CD4-positive, alpha-beta T cell treated with Interleukin-17A for 1 hour (primary cell): ENCODE measurements around the gene TAS2R46.

ENCODE experiments used
- DNase-seq: peaks from one replicate; pipeline ENCODE4 v3.0.0-alpha.2; 2020

TAS2R46 gene

DNA sequence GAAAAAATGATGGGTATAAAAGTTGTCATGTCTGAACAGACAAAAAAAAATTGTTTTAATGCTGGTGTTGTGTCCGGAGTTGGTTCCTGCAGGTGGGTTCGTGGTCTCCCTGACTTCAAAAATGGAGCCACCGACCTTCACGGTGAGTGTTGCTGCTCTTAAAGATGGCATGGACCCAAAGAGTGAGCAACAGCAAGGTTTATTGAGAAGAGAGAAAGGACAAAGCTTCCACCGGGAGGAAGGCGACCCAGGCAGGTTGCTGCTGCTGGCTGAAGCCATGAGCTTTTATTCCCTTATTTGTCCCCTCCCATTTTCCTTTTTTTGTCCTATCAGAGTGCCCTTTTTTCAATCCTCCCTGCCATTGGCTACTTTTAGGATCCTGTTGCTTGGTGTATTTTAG is 30.8 kb downstream of the TAS2R46 start, which contains the start of gene TAS2R31:
Gene TAS2R31, minus strand, starts transcription at position 101 of the 400 bp plus-strand sequence. Its CDS starts 72 bp downstream, at position 29.
- no peak for DNase-seq

DNA sequence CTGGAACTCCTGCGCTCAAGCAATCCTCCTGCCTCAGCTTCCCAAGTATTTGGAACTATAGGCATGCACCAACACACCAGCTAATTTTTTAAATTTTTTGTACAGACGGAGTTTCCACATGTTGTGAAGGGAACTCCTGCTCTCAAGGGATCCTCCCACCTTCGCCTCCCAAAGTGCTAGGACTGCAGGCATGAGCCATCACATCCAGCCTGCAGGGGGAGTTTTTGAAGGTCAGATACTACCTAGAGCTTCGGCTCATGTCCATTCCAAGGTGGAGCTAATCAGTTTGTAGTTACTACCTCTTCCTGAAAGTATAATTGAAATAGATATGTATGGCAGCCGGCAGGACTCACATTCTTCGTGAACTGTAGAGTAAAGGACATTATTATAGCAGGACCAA is 36.0 kb downstream of the TAS2R46 start:
- DNase-seq = no peak

DNA sequence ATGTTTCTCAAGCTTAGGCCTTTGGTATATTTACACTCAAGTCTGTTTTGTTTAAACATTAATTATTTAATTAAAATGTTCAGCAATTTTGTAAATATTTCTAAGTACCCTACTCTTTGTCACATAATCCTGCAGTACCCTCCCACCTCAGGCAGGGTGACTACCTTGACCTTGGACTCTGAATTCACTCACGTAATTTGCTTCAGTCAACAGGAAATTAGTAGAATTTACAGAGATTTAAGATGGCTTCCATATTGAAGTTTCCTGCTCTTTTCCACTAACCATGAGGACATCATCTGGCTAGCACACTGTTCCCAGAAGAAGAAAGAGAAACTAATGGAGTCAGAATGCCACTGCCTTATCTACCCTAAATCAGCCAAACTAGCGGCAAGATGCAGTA is 38.7 kb downstream of the TAS2R46 start:
- no peak for DNase-seq

DNA sequence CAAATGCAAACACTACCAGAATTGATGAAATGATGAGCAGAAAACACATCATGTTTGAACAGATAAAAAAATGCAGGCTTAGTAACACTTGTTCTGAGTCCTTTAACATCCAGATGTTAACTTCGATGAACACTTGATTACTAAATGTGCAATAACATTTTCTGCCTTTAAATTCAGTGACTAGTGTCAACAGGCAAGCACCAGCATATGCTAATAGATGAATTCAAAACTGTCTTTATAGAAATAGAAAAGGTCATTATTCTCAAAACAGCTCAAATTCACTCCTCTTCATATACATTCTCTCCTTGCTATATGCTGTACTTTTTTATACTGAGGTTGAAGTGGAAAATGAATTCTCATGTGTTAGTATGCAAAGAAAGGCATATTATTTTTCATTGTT is 39.6 kb downstream of the TAS2R46 start, which contains the start of gene TAS2R19:
Gene TAS2R19, minus strand, starts transcription at position 101 of the 400 bp plus-strand sequence. Its CDS starts 49 bp downstream, at position 52.
- no peak for DNase-seq

- no peak for DNase-seq
Measured at GRCh38 chr12:11016937-11017336, 45.2 kb downstream of the TAS2R46 start.

DNA sequence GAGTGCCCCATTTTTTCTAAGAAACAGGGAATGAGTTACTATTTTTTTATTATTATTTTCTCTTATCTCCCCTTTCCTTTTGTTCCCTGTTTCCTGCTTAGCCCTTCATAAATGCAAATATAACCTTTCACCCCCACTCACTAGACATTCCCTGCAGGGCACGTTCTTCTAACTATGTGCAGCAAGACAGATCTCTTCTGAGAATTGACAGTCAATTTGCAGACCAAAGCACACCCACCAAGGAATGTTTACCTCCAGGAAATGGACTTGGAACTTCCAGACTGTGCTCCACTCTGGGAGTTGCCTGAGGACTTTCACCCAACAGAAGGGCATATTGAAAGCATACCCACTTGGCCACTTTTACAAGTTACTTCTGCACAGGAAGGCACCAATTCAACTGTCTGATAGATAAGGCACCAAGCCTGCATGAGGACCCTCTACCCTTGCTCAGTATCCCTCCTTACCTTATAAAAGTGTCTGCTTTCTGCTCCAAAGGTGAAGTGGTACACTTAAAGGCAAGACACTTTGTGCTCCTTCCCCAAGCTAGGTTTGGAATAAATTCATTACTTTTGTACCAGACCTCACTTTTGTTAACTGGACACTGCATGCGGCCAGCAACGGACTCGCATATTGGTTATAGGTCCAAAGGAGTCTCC is 46.2 kb downstream of the TAS2R46 start:
- DNase-seq = no peak

DNA sequence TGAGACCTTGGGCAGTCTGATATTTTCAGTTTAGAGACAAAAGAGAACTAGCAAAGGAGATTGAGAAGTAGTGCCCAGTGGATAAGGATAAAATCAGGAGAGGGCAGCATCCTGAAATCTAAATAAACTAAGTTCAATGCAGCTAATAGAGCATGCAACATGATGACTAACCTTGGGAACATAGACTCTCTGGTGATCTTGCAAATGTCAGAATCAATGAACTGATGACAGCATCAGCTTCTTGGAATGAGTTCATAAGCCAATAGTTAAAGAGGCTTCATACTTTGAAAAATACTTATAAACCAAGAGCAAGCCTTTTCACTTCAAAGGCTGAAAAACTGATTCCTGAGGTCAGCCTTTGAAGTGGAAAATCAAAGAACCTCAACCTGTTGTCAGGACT is 47.9 kb downstream of the TAS2R46 start:
- no peak for DNase-seq
